DND-41 (cell line): ENCODE data around the gene UNC5C.

Experiments
- ATAC-seq: fragments of 200-7000 bp; cut with Tn5 transposase; 3 replicates; pipeline ENCODE4 v1.9.1; 2021; ENCODE audit warnings: low read depth; ENCODE audit not compliant: insufficient read depth
- DNase-seq: peaks from one replicate; pipeline ENCODE4 v3.0.0-alpha.2; 2020
- H2AFZ ChIP-seq: 2 replicates; pipeline ENCODE4 v1.6.0; 2012; ENCODE audit warnings: low read depth, low read length
- H3K27ac ChIP-seq: 2 replicates; pipeline ENCODE4 v1.5.1; 2012; ENCODE audit warnings: low read length, inconsistent platforms
- H3K27me3 ChIP-seq: fragments of 200-600 bp; sonication (generic); 2 replicates; pipeline ENCODE4 v1.6.0; 2012; ENCODE audit warnings: low read length, mild to moderate bottlenecking, inconsistent platforms; ENCODE audit not compliant: insufficient read depth, poor library complexity
- H3K36me3 ChIP-seq: 2 replicates; pipeline ENCODE4 v1.5.1; 2012; ENCODE audit warnings: low read length, inconsistent platforms; ENCODE audit not compliant: insufficient read depth
- H3K4me1 ChIP-seq: 2 replicates; pipeline ENCODE4 v1.5.1; 2012; ENCODE audit warnings: mild to moderate bottlenecking, low read length; ENCODE audit not compliant: insufficient read depth
- H3K4me2 ChIP-seq: 2 replicates; pipeline ENCODE4 v1.6.0; 2012; ENCODE audit warnings: mild to moderate bottlenecking, moderate library complexity, low read length, inconsistent platforms; ENCODE audit not compliant: insufficient read depth
- H3K4me3 ChIP-seq, 2 experiments: fragments of 200-600 bp in 1 of 2; shearing (Covaris generic) in 1 of 2; 2 replicates each; pipeline ENCODE4 v1.5.1; 2012 to 2016; ENCODE audit warnings: inconsistent platforms in 2 of 2, low read length in 2 of 2, mild to moderate bottlenecking in 2 of 2, low read depth in 1 of 2, moderate library complexity in 1 of 2
- H3K79me2 ChIP-seq: 2 replicates; pipeline ENCODE4 v1.6.0; 2012; ENCODE audit warnings: low read length, inconsistent platforms; ENCODE audit not compliant: insufficient read depth
- H3K9ac ChIP-seq: 2 replicates; pipeline ENCODE4 v1.6.0; 2012; ENCODE audit warnings: low read depth, mild to moderate bottlenecking, inconsistent platforms, low read length, moderate library complexity
- H3K9me3 ChIP-seq: 2 replicates; pipeline ENCODE4 v1.5.1; 2012; ENCODE audit warnings: low read length, moderate library complexity, mild to moderate bottlenecking, inconsistent platforms; ENCODE audit not compliant: insufficient read depth, severe bottlenecking
- H4K20me1 ChIP-seq: 2 replicates; pipeline ENCODE4 v1.6.0; 2012; ENCODE audit warnings: low read length; ENCODE audit not compliant: insufficient read depth
- EZH2 ChIP-seq: IDR thresholded peaks from 3 replicates; pipeline ENCODE4 v1.6.1; 2012; ENCODE audit warnings: borderline replicate concordance, low read depth, mild to moderate bottlenecking, moderate library complexity, low read length, inconsistent platforms; ENCODE audit not compliant: severe bottlenecking
- TF ChIP-seq, protein P1 (sequence below): IDR thresholded peaks from 2 replicates; pipeline ENCODE4 v1.5.1; 2012; ENCODE audit warnings: borderline replicate concordance, low read length, moderate library complexity, mild to moderate bottlenecking; ENCODE audit not compliant: poor library complexity, severe bottlenecking; ENCODE audit errors: extremely low read depth

UNC5C gene

DNA sequence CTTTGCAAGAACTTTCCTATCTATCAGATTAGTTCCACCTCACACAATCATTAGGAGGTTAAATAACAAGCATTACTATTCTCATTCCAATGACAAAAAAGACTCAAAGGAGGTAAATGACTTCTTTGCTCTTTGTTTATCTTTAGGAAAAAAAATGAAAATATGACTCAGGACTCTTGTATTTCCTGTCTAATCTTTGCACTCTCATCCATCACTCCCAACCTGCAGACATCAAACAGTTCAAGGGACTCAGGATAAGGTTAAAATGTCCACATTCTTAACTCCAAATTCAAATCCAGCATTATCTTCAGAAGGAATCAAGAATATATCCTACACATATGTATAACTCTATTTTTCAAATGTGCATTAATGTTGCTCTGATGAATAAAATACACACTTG is 139.6 kb downstream of the UNC5C start:
- Histone ChIP-seq H3K4me2 (no peak overlapping the region), H3K9me3 (no peaks in the 10 kb centered on the region), H4K20me1 (no peaks in the 10 kb centered on the region), H3K36me3 (no peaks in the 10 kb centered on the region), H3K27ac (no peak overlapping the region), H3K9ac (no peak overlapping the region), H3K79me2 (no peaks in the 10 kb centered on the region), H3K4me3 (no peak overlapping the region), H3K4me1 (no peaks in the 10 kb centered on the region), H2AFZ (no peak overlapping the region), H3K27me3 (no peaks in the 10 kb centered on the region)
- no peak for TF ChIP-seq EZH2
- ATAC-seq (no peak), DNase-seq (no peak)

GRCh38 chr4:95402299-95402698 is 146.5 kb downstream of the UNC5C start:
- Histone ChIP-seq H2AFZ (no peak overlapping the region), H3K27me3 (no peaks in the 10 kb centered on the region), H3K4me3 (no peak overlapping the region), H3K79me2 (no peaks in the 10 kb centered on the region), H3K4me2 (no peak overlapping the region), H3K36me3 (no peaks in the 10 kb centered on the region), H3K27ac (no peak overlapping the region), H3K4me1 (no peaks in the 10 kb centered on the region), H3K9ac (no peak overlapping the region), H4K20me1 (no peaks in the 10 kb centered on the region), H3K9me3 (no peaks in the 10 kb centered on the region)
- no peak for DNase-seq
- no peak for ATAC-seq
- no peak for TF ChIP-seq EZH2

DNA sequence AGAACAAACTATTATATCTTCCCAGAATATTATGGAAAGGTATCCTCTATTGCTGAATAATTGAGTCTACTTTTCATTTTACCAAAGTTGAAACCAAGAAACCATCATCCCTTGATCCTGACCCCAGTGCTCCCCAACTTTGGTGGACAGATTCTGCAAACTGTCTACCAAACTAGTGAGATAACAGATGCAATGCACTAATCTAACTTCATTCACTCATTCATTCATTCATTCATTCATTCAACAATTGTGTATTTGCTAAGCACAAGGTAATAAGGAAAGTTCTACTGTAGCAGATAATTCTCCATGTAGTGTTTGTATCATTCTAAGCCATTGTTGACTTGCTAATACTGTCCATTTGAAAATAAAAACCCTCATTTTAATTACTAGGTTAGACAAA is 150.6 kb downstream of the UNC5C start:
- Histone ChIP-seq H3K36me3 (no peaks in the 10 kb centered on the region), H3K9ac (no peak overlapping the region), H3K4me2 (no peak overlapping the region), H3K27me3 (no peaks in the 10 kb centered on the region), H3K27ac (no peak overlapping the region), H3K4me3 (no peak overlapping the region), H2AFZ (no peak overlapping the region), H4K20me1 (no peaks in the 10 kb centered on the region), H3K4me1 (no peaks in the 10 kb centered on the region), H3K9me3 (no peaks in the 10 kb centered on the region), H3K79me2 (no peaks in the 10 kb centered on the region)
- TF ChIP-seq, protein P1, sequence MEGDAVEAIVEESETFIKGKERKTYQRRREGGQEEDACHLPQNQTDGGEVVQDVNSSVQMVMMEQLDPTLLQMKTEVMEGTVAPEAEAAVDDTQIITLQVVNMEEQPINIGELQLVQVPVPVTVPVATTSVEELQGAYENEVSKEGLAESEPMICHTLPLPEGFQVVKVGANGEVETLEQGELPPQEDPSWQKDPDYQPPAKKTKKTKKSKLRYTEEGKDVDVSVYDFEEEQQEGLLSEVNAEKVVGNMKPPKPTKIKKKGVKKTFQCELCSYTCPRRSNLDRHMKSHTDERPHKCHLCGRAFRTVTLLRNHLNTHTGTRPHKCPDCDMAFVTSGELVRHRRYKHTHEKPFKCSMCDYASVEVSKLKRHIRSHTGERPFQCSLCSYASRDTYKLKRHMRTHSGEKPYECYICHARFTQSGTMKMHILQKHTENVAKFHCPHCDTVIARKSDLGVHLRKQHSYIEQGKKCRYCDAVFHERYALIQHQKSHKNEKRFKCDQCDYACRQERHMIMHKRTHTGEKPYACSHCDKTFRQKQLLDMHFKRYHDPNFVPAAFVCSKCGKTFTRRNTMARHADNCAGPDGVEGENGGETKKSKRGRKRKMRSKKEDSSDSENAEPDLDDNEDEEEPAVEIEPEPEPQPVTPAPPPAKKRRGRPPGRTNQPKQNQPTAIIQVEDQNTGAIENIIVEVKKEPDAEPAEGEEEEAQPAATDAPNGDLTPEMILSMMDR, result no peak
- TF ChIP-seq EZH2, result no peak
- no peak for ATAC-seq
- no peak for DNase-seq

GRCh38 chr4:95394752-95395306 is 153.9 kb downstream of the UNC5C start:
- no peaks in the 10 kb centered on the region for H3K27me3 ChIP-seq
- no peaks in the 10 kb centered on the region for H3K4me1 ChIP-seq
- no peak overlapping the region for H3K4me2 ChIP-seq
- no peak for DNase-seq
- no peak for TF ChIP-seq EZH2
- TF ChIP-seq, protein P1, result no peak
- no peak for ATAC-seq
- H3K9ac ChIP-seq, result no peak overlapping the region
- H3K27ac ChIP-seq, result no peak overlapping the region
- no peak overlapping the region for H3K4me3 ChIP-seq
- no peaks in the 10 kb centered on the region for H3K9me3 ChIP-seq
- no peaks in the 10 kb centered on the region for H3K79me2 ChIP-seq
- H2AFZ ChIP-seq, result no peak overlapping the region
- no peaks in the 10 kb centered on the region for H3K36me3 ChIP-seq
- no peaks in the 10 kb centered on the region for H4K20me1 ChIP-seq
